ENCODE results near the gene SLC37A1.

- TF ChIP-seq CTCF (conservative IDR thresholded peaks at IDR 0.05) (no peak), ZFX (IDR thresholded peaks at IDR 0.05) (no peak)
Observed at GRCh38 chr21:42561762-42562650, 48.4 kb downstream of the SLC37A1 start.

Measured in C4-2B (cell line).